Esophagus muscularis mucosa (tissue), 4 donors: ENCODE data around the gene TFE3. TPM values are rescaled to one million over a fixed set of nuclear protein-coding genes. Genes with fewer than 3 reads are reported as not detected.
A peak's percentile ranks its signal among the peaks of the same experiment; 100 is the strongest.

Experiments used
- DNase-seq: peaks from one replicate; pipeline ENCODE4 v3.0.0-alpha.2; 2017; ENCODE audit errors: extremely low spot score
- H3K27ac ChIP-seq, 4 donors: fragments of 200-600 bp; sonication (generic); replicated peaks in 1 of 4; 1 replicate in 3 of 4; 2 replicates in 1 of 4; pipeline ENCODE4 v1.5.1; 2016 to 2019; ENCODE audit warnings: mild to moderate bottlenecking in 1 of 4
- H3K27me3 ChIP-seq, 4 donors: fragments of 200-600 bp; sonication (generic); one replicate each; pipeline versions ENCODE4 v1.5.1 to v1.6.0; 2016 to 2019
- H3K36me3 ChIP-seq, 4 donors: fragments of 200-600 bp; sonication (generic); one replicate each; pipeline ENCODE4 v1.5.1; 2016 to 2019
- H3K4me1 ChIP-seq, 4 donors: fragments of 200-600 bp; sonication (generic); one replicate each; pipeline ENCODE4 v1.5.1; 2016 to 2019
- H3K4me3 ChIP-seq, 4 donors: fragments of 200-600 bp; sonication (generic); 1 replicate in 2 of 4; 2 replicates in 2 of 4; pipeline ENCODE4 v1.5.1; 2016 to 2019; ENCODE audit warnings: mild to moderate bottlenecking in 4 of 4, moderate library complexity in 1 of 4
- H3K9me3 ChIP-seq, 4 donors: fragments of 200-600 bp; sonication (generic); 1 replicate in 3 of 4; 2 replicates in 1 of 4; pipeline ENCODE4 v1.5.1; 2016 to 2019
- EP300 ChIP-seq: sonication (generic); formaldehyde crosslinking; IDR thresholded peaks from one replicate; pipeline ENCODE4 v1.6.1; 2017; ENCODE audit warnings: antibody characterized with exemption
- POLR2A ChIP-seq: fragments of 450-650 bp; IDR thresholded peaks from one replicate; pipeline ENCODE4 v1.6.1; 2017; ENCODE audit warnings: antibody characterized with exemption, moderate library complexity, mild to moderate bottlenecking, low read depth
- POLR2AphosphoS5 ChIP-seq, 2 donors: sonication (generic); formaldehyde crosslinking; IDR thresholded peaks; one replicate each; pipeline ENCODE4 v1.6.1; 2017; ENCODE audit warnings: antibody characterized with exemption in 2 of 2
- WGBS: methylation state at CpG from one replicate; pipeline ENCODE4 v1.1.5; 2018; 5-methylcytosine and 5-hydroxymethylcytosine counted together
- intact Hi-C: fragments of 100-400 bp; cut with DNase I; formaldehyde crosslinking; loops from one replicate; pipeline ENCODE4 v1.15.1; 2023
- total RNA-seq, 4 donors: library from RNA; depleted of rRNA; stranded (reverse); fragments of >200 nt; gene quantifications; one replicate each; pipeline versions ENCODE4 v1.1.0 to v1.2.1, GENCODE V29; 2016
- TF ChIP-seq, protein P1 (sequence below), 3 experiments: fragments of 200-600 bp in 2 of 3; fragments of 450-650 bp in 1 of 3; sonication (generic) in 2 of 3; IDR thresholded peaks; one replicate each; pipeline ENCODE4 v1.5.1; 2017 to 2019; ENCODE audit warnings: antibody characterized with exemption in 3 of 3, mild to moderate bottlenecking in 2 of 3, moderate library complexity in 1 of 3

The TFE3 gene
- total RNA-seq, 4 donors from 2014 or later, result 99.9 to 181 (median 150) TPM

DNA sequence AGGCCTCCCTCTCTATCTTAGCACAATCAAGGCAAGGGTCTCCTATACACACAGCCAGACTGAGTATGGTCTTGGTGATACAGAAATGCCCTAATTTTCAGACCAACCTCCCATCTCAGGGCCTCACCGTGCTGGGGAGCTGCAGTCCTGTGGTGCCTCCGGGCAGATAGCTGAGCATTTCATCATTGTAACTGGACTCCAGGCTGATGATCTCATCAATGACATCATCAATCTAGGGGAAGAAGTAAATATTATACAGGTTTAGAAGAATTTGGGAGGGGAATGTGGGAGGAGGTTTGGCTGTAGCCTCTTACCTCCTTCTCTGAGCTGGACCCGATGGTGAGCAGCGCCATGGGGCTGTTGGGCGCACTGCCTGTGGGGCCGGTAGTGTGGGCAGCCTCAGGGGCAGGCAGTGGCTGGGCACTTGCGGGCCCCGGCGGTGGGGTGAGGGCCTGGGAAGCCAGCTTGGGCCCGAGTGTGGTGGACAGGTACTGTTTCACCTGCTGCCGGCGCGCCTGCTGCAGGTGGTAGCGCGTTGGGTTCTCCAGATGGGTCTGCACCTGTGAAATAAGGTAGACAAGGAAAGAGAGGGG is 5.2 kb downstream of the TFE3 start:
- DNase-seq, result no peak
- Histone ChIP-seq H3K36me3 (peaks cover 23 to 62% (median 52%) of the 10 kb centered on the region in 4 donors), H3K4me3 (no peak overlapping the region), H3K9me3 (no peaks in the 10 kb centered on the region), H3K27me3 (no peaks in the 10 kb centered on the region), H3K27ac (peak overlapping the region; percentile 94 to 99 (median 98)), H3K4me1 (peaks cover 13 to 59% (median 39%) of the 10 kb centered on the region in 4 donors)
- intact Hi-C loops, result no loop called here
- 93% methylated on average over 15 of the region's 15 CpGs for WGBS
- TF ChIP-seq, protein P1, sequence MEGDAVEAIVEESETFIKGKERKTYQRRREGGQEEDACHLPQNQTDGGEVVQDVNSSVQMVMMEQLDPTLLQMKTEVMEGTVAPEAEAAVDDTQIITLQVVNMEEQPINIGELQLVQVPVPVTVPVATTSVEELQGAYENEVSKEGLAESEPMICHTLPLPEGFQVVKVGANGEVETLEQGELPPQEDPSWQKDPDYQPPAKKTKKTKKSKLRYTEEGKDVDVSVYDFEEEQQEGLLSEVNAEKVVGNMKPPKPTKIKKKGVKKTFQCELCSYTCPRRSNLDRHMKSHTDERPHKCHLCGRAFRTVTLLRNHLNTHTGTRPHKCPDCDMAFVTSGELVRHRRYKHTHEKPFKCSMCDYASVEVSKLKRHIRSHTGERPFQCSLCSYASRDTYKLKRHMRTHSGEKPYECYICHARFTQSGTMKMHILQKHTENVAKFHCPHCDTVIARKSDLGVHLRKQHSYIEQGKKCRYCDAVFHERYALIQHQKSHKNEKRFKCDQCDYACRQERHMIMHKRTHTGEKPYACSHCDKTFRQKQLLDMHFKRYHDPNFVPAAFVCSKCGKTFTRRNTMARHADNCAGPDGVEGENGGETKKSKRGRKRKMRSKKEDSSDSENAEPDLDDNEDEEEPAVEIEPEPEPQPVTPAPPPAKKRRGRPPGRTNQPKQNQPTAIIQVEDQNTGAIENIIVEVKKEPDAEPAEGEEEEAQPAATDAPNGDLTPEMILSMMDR (IDR thresholded peaks at IDR 0.05), result no peak
- TF ChIP-seq EP300, result no peak

DNA sequence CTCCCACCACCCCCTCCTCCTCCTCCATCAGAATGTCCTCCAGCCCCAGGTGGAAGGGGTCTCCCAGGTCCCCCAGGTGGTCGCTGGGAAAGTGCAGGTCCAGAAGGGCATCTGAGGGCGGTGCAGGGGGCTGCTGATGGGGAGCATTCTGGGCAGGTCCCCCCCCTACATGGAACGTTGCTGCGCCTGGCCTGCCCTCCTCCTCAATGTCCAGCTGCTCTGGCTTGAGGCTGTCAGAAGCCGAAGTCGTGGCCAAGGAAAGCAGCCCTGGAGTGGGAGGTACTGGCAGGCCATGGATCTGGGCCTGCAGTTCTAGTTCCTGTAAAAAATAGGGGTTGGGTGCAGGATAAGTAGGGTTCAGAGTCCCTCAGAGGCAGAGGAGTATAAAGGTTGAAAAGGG is 12.9 kb downstream of the TFE3 start:
- Histone ChIP-seq H3K36me3 (peaks cover 6 to 64% (median 48%) of the 10 kb centered on the region in 4 donors), H3K9me3 (no peaks in the 10 kb centered on the region), H3K27me3 (no peaks in the 10 kb centered on the region), H3K4me3 (no peak overlapping the region), H3K4me1 (peaks cover 0 to 20% (median 16%) of the 10 kb centered on the region in 4 donors), H3K27ac (no peak overlapping the region)
- no peak for TF ChIP-seq EP300
- TF ChIP-seq, protein P1 (IDR thresholded peaks at IDR 0.05), result no peak
- no peak for TF ChIP-seq POLR2AphosphoS5 (IDR thresholded peaks at IDR 0.05)
- TF ChIP-seq POLR2A, result no peak
- intact Hi-C loops, result no loop called here
- no peak for DNase-seq
- 67% methylated on average over 3 of the region's 6 CpGs for WGBS

DNA sequence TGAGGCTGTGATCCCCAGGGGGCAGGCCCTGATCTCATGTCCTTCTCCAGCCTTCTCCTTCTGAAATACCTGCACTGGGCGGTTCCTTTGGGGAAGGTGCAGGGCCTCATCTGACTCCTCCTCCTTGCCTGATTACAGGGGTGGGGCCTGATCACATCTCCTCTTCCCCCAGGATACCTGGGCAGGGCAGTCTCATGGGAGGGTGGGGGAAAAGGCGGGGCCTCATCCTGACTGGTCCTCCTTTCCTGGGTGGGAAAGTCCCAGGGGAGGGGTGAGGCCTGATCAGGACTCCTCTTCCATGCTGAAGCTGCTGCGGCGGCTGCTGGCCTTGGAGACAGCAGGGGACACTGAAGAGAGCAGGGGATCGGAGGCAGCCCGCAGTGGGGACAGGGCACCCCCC is 13.3 kb downstream of the TFE3 start:
- WGBS, result 100% methylated on average over 3 of the region's 6 CpGs
- H3K27ac ChIP-seq, result no peak overlapping the region
- intact Hi-C loops, result no loop called here
- peaks cover 0 to 20% (median 16%) of the 10 kb centered on the region in 4 donors for H3K4me1 ChIP-seq
- H3K4me3 ChIP-seq, result no peak overlapping the region
- TF ChIP-seq EP300 (no peak), POLR2A (no peak), POLR2AphosphoS5 (IDR thresholded peaks at IDR 0.05) (no peak)
- TF ChIP-seq, protein P1 (IDR thresholded peaks at IDR 0.05), result no peak
- H3K9me3 ChIP-seq, result no peaks in the 10 kb centered on the region
- H3K36me3 ChIP-seq, result peaks cover 6 to 64% (median 47%) of the 10 kb centered on the region in 4 donors
- no peak for DNase-seq
- no peaks in the 10 kb centered on the region for H3K27me3 ChIP-seq

DNA sequence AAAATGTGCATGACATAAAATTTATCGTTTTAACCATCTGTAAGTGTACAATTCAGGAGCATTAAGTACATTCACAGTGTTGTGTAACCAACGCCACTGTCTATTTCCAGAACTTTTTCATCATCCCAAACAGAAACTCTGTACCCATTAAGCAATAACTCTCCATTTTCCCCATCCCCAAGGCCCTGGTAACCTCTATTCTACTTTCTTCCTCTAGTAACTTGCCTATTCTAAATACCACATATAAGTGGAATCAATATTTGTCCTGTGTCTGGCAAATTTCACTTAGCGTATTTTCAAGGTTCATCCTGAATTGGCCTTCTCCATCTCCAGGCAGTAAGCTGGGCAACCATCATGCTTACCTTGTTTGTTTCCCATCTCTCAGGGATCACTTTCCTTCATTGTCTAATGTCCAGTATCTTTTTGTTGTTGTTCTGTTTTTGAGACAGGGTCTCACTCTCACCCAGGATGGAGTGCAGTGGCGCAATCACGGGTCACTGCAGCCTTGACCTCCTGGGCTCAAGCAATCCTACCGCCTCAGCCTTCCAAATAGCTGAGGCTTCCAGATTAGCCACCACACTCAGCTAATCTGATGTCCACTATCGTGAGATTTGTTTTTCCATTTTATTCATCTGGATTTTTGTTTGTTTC is 23.4 kb downstream of the TFE3 start:
- WGBS, result 83% methylated on average over 7 of the region's 7 CpGs
- DNase-seq, result no peak
- no peaks in the 10 kb centered on the region for H3K27me3 ChIP-seq
- H3K4me3 ChIP-seq, result no peak overlapping the region
- TF ChIP-seq POLR2AphosphoS5 (IDR thresholded peaks at IDR 0.05), result no peak
- TF ChIP-seq, protein P1 (IDR thresholded peaks at IDR 0.05), result no peak
- TF ChIP-seq POLR2A, result no peak
- TF ChIP-seq EP300, result no peak
- no peaks in the 10 kb centered on the region for H3K4me1 ChIP-seq
- peaks cover 0 to 5% (median 0%) of the 10 kb centered on the region in 4 donors for H3K36me3 ChIP-seq
- intact Hi-C loops, result no loop called here
- H3K27ac ChIP-seq, result no peak overlapping the region
- H3K9me3 ChIP-seq, result no peaks in the 10 kb centered on the region

DNA sequence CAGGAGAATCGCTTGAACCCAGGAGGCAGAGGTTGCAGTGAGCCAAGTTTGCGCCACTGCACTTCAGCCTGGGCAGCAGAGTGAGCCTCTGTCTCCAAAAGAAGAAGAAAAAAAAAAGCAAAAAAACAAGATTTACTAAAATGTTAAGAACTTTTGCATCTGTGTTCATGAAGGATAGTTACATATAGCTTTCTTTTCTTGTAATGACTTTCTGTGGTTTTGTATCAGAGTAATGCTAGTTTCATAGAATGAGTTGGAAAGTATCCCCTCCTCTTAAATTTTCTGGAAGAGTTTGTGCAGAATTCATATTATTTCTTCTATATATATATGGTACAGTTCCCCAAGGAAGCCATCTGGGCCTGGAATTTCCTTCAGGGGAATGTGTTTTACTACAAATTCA is 24.1 kb downstream of the TFE3 start:
- TF ChIP-seq POLR2AphosphoS5 (IDR thresholded peaks at IDR 0.05) (no peak), POLR2A (no peak), EP300 (no peak)
- TF ChIP-seq, protein P1 (IDR thresholded peaks at IDR 0.05), result no peak
- Histone ChIP-seq H3K27me3 (no peaks in the 10 kb centered on the region), H3K27ac (no peak overlapping the region), H3K4me3 (no peak overlapping the region), H3K9me3 (no peaks in the 10 kb centered on the region), H3K36me3 (no peaks in the 10 kb centered on the region), H3K4me1 (no peaks in the 10 kb centered on the region)
- intact Hi-C loops, result no loop called here
- DNase-seq, result no peak
- 82% methylated on average over 2 of the region's 2 CpGs for WGBS
